GM13977 (cell line): ENCODE measurements around the gene DMXL1.

Experiments used
- DNase-seq: peaks from one replicate; pipeline ENCODE4 v3.0.0; 2012; ENCODE audit warnings: low spot score
- CTCF ChIP-seq: IDR thresholded peaks from 2 replicates; pipeline ENCODE4 v1.5.1; 2012; ENCODE audit warnings: mild to moderate bottlenecking, control low read depth; ENCODE audit not compliant: insufficient read depth; ENCODE audit errors: extremely low read depth, missing control alignments
- in situ Hi-C: fragments of 300-500 bp; cut with MboI; formaldehyde crosslinking; loops from one replicate; pipeline ENCODE4 v1.12.0; 2022; ENCODE audit warnings: low sequenced_read_pairs, low pct_unique_long_range_greater_than_20kb, mixed read lengths, inconsistent platforms; ENCODE audit not compliant: unreplicated experiment

DMXL1 gene

GRCh38 chr5:119275146-119275545 is 204.3 kb downstream of the DMXL1 start:
- TF ChIP-seq CTCF, result no peak
- in situ Hi-C loops, result no loop called here
- DNase-seq, result no peak

- in situ Hi-C loops, result no loop called here
- TF ChIP-seq CTCF, result no peak
- DNase-seq, result no peak
Measured at GRCh38 chr5:119275601-119276173, 204.8 kb downstream of the DMXL1 start.

- TF ChIP-seq CTCF, result no peak
- DNase-seq, result no peak
- in situ Hi-C loops, result no loop called here
Measured at GRCh38 chr5:119276978-119277377, 206.1 kb downstream of the DMXL1 start.

GRCh38 chr5:119279093-119279492 is 208.2 kb downstream of the DMXL1 start:
- in situ Hi-C loops, result no loop called here
- no peak for DNase-seq
- TF ChIP-seq CTCF, result no peak

- in situ Hi-C loops, result no loop called here
- TF ChIP-seq CTCF, result no peak
- no peak for DNase-seq
Measured at GRCh38 chr5:119280380-119280779, 209.5 kb downstream of the DMXL1 start.

GRCh38 chr5:119282628-119283027 is 211.7 kb downstream of the DMXL1 start:
- no peak for TF ChIP-seq CTCF
- in situ Hi-C loops, result no loop called here
- no peak for DNase-seq

- in situ Hi-C loops, result no loop called here
- TF ChIP-seq CTCF, result no peak
- DNase-seq, result no peak
Measured at GRCh38 chr5:119284031-119284430, 213.1 kb downstream of the DMXL1 start.
